GM23338 (cell line): ENCODE data around the gene SLC6A19. TPM values are rescaled to one million over a fixed set of nuclear protein-coding genes. Genes with fewer than 3 reads are reported as not detected.

Experiments
- ATAC-seq: fragments of 200-7000 bp; cut with Tn5 transposase; 3 replicates; pipeline ENCODE4 v1.9.1; 2020
- DNase-seq: peaks from one replicate; pipeline ENCODE4 v3.0.0-alpha.2; 2015; ENCODE audit warnings: low spot score
- H2AFZ ChIP-seq: fragments of 200-600 bp; sonication (generic); 2 replicates; pipeline ENCODE4 v1.8.0; 2016; ENCODE audit warnings: antibody characterized with exemption, mild to moderate bottlenecking, moderate library complexity
- H3F3A ChIP-seq: fragments of 200-600 bp; sonication (generic); replicated peaks from 2 replicates; pipeline ENCODE4 v1.8.0; 2017; ENCODE audit warnings: antibody characterized with exemption, mixed run types, low read depth
- H3K27ac ChIP-seq: fragments of 200-600 bp; sonication (generic); 2 replicates; pipeline ENCODE4 v1.6.1; 2016; ENCODE audit warnings: low read depth
- H3K27me3 ChIP-seq: fragments of 200-600 bp; sonication (generic); 2 replicates; pipeline ENCODE4 v1.8.0; 2016; ENCODE audit warnings: mild to moderate bottlenecking, mixed run types, moderate library complexity; ENCODE audit not compliant: insufficient read depth
- H3K36me3 ChIP-seq: fragments of 200-600 bp; sonication (generic); 2 replicates; pipeline ENCODE4 v1.8.0; 2016; ENCODE audit warnings: mild to moderate bottlenecking; ENCODE audit not compliant: insufficient read depth
- H3K4me1 ChIP-seq: fragments of 200-600 bp; sonication (generic); 2 replicates; pipeline ENCODE4 v1.8.0; 2016; ENCODE audit warnings: mild to moderate bottlenecking, moderate library complexity; ENCODE audit not compliant: insufficient read depth
- H3K4me2 ChIP-seq: fragments of 200-600 bp; sonication (generic); 2 replicates; pipeline ENCODE4 v1.7.1; 2017; ENCODE audit warnings: mixed run types
- H3K4me3 ChIP-seq: fragments of 200-600 bp; sonication (generic); 2 replicates; pipeline ENCODE4 v1.6.1; 2016; ENCODE audit warnings: mixed run types
- H3K79me2 ChIP-seq: fragments of 200-600 bp; sonication (generic); replicated peaks from 2 replicates; pipeline ENCODE4 v1.8.0; 2017; ENCODE audit warnings: mild to moderate bottlenecking; ENCODE audit not compliant: insufficient read depth
- H3K9me2 ChIP-seq: fragments of 200-600 bp; sonication (generic); 2 replicates; pipeline ENCODE4 v1.8.0; 2017; ENCODE audit not compliant: insufficient read depth
- H4K20me1 ChIP-seq: fragments of 200-600 bp; sonication (generic); replicated peaks from 2 replicates; pipeline ENCODE4 v1.8.0; 2017; ENCODE audit warnings: mild to moderate bottlenecking; ENCODE audit not compliant: insufficient read depth
- H3K27ac Mint-ChIP-seq: 2 replicates; pipeline ENCODE4 v1.8.0; 2020; ENCODE audit warnings: inconsistent platforms, mild to moderate bottlenecking, moderate library complexity, mixed read lengths
- H3K27me3 Mint-ChIP-seq: 3 replicates; pipeline ENCODE4 v1.8.0; 2022; ENCODE audit warnings: low read depth, mild to moderate bottlenecking, moderate library complexity, mixed read lengths, inconsistent platforms; ENCODE audit not compliant: insufficient read depth, poor library complexity
- H3K36me3 Mint-ChIP-seq: 3 replicates; pipeline ENCODE4 v1.8.0; 2021; ENCODE audit warnings: low read depth, mild to moderate bottlenecking, inconsistent platforms, moderate library complexity, mixed read lengths
- H3K4me1 Mint-ChIP-seq: 3 replicates; pipeline ENCODE4 v1.8.0; 2020; ENCODE audit warnings: mild to moderate bottlenecking, inconsistent platforms, mixed read lengths
- H3K4me3 Mint-ChIP-seq: 3 replicates; pipeline ENCODE4 v1.8.0; 2021; ENCODE audit warnings: moderate library complexity, mild to moderate bottlenecking, inconsistent platforms, mixed read lengths
- H3K9me3 Mint-ChIP-seq: 3 replicates; pipeline ENCODE4 v1.8.0; 2020; ENCODE audit warnings: moderate library complexity, mild to moderate bottlenecking, inconsistent platforms, mixed read lengths
- EZH2 ChIP-seq: fragments of 200-600 bp; sonication (generic); IDR thresholded peaks from one replicate; pipeline ENCODE4 v1.8.0; 2017; ENCODE audit warnings: antibody characterized with exemption, mild to moderate bottlenecking, low read depth; ENCODE audit not compliant: unreplicated experiment
- EZH2phosphoT487 ChIP-seq: fragments of 200-600 bp; sonication (generic); IDR thresholded peaks from one replicate; pipeline ENCODE4 v1.8.1; 2018; ENCODE audit warnings: antibody characterized with exemption; ENCODE audit not compliant: unreplicated experiment
- JUNB ChIP-seq: IDR thresholded peaks from one replicate; pipeline ENCODE4 v1.6.1; 2016; ENCODE audit warnings: antibody characterized with exemption; ENCODE audit not compliant: unreplicated experiment
- NANOG ChIP-seq: IDR thresholded peaks from 2 replicates; pipeline ENCODE4 v1.6.1; 2016; ENCODE audit warnings: antibody characterized with exemption, borderline replicate concordance
- POLR2AphosphoS5 ChIP-seq: IDR thresholded peaks from 2 replicates; pipeline ENCODE4 v1.6.1; 2016; ENCODE audit warnings: antibody characterized with exemption, low read depth
- STAT1 ChIP-seq: IDR thresholded peaks from one replicate; pipeline ENCODE4 v1.6.1; 2016; ENCODE audit warnings: antibody characterized with exemption; ENCODE audit not compliant: unreplicated experiment
- ZNF114 ChIP-seq: fragments of 250-450 bp; sonication (Bioruptor Pico); IDR thresholded peaks from 2 replicates; pipeline ENCODE4 v1.5.0; 2020; ENCODE audit warnings: mild to moderate bottlenecking, moderate library complexity
- ZNF331 ChIP-seq: fragments of 250-450 bp; sonication (Bioruptor Pico); IDR thresholded peaks from 2 replicates; pipeline ENCODE4 v1.5.0; 2020; ENCODE audit warnings: low read depth, mild to moderate bottlenecking, moderate library complexity
- polyA plus RNA-seq: library from polyadenylated mRNA; unstranded; fragments of >200 nt; fragmentation: Nextera tagmentation; extraction: Ambion mirVana; gene quantifications from 2 replicates; pipeline ENCODE4 v1.2.1, GENCODE V29; 2016
- total RNA-seq: library from RNA; depleted of rRNA; stranded (reverse); fragments of >200 nt; shearing (Covaris generic); gene quantifications from 2 replicates; pipeline ENCODE4 v1.2.3, GENCODE V29; 2014
- TF ChIP-seq, protein P1 (sequence below): fragments of 250-450 bp; sonication (Bioruptor Pico); IDR thresholded peaks from 2 replicates; pipeline ENCODE4 v1.5.0; 2020; ENCODE audit warnings: mild to moderate bottlenecking, moderate library complexity
- TF ChIP-seq, protein P2 (sequence below): IDR thresholded peaks from one replicate; pipeline ENCODE4 v1.6.1; 2018; ENCODE audit warnings: antibody characterized with exemption; ENCODE audit not compliant: unreplicated experiment
- TF ChIP-seq, protein P3 (sequence below): IDR thresholded peaks from 2 replicates; pipeline ENCODE4 v1.6.1; 2016; ENCODE audit warnings: antibody characterized with exemption

The SLC6A19 gene
- total and polyA plus RNA-seq, 2 experiments from 2014 or later: not detected

- TF ChIP-seq, protein P1, sequence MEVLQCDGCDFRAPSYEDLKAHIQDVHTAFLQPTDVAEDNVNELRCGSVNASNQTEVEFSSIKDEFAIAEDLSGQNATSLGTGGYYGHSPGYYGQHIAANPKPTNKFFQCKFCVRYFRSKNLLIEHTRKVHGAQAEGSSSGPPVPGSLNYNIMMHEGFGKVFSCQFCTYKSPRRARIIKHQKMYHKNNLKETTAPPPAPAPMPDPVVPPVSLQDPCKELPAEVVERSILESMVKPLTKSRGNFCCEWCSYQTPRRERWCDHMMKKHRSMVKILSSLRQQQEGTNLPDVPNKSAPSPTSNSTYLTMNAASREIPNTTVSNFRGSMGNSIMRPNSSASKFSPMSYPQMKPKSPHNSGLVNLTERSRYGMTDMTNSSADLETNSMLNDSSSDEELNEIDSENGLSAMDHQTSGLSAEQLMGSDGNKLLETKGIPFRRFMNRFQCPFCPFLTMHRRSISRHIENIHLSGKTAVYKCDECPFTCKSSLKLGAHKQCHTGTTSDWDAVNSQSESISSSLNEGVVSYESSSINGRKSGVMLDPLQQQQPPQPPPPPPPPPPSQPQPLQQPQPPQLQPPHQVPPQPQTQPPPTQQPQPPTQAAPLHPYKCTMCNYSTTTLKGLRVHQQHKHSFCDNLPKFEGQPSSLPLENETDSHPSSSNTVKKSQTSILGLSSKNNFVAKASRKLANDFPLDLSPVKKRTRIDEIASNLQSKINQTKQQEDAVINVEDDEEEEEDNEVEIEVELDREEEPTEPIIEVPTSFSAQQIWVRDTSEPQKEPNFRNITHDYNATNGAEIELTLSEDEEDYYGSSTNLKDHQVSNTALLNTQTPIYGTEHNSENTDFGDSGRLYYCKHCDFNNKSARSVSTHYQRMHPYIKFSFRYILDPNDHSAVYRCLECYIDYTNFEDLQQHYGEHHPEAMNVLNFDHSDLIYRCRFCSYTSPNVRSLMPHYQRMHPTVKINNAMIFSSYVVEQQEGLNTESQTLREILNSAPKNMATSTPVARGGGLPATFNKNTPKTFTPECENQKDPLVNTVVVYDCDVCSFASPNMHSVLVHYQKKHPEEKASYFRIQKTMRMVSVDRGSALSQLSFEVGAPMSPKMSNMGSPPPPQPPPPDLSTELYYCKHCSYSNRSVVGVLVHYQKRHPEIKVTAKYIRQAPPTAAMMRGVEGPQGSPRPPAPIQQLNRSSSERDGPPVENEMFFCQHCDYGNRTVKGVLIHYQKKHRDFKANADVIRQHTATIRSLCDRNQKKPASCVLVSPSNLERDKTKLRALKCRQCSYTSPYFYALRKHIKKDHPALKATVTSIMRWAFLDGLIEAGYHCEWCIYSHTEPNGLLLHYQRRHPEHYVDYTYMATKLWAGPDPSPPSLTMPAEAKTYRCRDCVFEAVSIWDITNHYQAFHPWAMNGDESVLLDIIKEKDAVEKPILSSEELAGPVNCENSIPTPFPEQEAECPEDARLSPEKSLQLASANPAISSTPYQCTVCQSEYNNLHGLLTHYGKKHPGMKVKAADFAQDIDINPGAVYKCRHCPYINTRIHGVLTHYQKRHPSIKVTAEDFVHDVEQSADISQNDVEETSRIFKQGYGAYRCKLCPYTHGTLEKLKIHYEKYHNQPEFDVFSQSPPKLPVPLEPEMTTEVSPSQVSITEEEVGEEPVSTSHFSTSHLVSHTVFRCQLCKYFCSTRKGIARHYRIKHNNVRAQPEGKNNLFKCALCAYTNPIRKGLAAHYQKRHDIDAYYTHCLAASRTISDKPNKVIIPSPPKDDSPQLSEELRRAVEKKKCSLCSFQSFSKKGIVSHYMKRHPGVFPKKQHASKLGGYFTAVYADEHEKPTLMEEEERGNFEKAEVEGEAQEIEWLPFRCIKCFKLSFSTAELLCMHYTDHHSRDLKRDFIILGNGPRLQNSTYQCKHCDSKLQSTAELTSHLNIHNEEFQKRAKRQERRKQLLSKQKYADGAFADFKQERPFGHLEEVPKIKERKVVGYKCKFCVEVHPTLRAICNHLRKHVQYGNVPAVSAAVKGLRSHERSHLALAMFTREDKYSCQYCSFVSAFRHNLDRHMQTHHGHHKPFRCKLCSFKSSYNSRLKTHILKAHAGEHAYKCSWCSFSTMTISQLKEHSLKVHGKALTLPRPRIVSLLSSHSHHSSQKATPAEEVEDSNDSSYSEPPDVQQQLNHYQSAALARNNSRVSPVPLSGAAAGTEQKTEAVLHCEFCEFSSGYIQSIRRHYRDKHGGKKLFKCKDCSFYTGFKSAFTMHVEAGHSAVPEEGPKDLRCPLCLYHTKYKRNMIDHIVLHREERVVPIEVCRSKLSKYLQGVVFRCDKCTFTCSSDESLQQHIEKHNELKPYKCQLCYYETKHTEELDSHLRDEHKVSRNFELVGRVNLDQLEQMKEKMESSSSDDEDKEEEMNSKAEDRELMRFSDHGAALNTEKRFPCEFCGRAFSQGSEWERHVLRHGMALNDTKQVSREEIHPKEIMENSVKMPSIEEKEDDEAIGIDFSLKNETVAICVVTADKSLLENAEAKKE (CRISPR knock-in tag): no peak
- TF ChIP-seq STAT1 (no peak), EZH2phosphoT487 (no peak), POLR2AphosphoS5 (no peak), NANOG (no peak), JUNB (no peak)
- TF ChIP-seq, protein P2, sequence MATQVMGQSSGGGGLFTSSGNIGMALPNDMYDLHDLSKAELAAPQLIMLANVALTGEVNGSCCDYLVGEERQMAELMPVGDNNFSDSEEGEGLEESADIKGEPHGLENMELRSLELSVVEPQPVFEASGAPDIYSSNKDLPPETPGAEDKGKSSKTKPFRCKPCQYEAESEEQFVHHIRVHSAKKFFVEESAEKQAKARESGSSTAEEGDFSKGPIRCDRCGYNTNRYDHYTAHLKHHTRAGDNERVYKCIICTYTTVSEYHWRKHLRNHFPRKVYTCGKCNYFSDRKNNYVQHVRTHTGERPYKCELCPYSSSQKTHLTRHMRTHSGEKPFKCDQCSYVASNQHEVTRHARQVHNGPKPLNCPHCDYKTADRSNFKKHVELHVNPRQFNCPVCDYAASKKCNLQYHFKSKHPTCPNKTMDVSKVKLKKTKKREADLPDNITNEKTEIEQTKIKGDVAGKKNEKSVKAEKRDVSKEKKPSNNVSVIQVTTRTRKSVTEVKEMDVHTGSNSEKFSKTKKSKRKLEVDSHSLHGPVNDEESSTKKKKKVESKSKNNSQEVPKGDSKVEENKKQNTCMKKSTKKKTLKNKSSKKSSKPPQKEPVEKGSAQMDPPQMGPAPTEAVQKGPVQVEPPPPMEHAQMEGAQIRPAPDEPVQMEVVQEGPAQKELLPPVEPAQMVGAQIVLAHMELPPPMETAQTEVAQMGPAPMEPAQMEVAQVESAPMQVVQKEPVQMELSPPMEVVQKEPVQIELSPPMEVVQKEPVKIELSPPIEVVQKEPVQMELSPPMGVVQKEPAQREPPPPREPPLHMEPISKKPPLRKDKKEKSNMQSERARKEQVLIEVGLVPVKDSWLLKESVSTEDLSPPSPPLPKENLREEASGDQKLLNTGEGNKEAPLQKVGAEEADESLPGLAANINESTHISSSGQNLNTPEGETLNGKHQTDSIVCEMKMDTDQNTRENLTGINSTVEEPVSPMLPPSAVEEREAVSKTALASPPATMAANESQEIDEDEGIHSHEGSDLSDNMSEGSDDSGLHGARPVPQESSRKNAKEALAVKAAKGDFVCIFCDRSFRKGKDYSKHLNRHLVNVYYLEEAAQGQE: no peak
Measured at GRCh38 chr5:1223278-1223670, 21.9 kb downstream of the SLC6A19 start (continued).

DNA sequence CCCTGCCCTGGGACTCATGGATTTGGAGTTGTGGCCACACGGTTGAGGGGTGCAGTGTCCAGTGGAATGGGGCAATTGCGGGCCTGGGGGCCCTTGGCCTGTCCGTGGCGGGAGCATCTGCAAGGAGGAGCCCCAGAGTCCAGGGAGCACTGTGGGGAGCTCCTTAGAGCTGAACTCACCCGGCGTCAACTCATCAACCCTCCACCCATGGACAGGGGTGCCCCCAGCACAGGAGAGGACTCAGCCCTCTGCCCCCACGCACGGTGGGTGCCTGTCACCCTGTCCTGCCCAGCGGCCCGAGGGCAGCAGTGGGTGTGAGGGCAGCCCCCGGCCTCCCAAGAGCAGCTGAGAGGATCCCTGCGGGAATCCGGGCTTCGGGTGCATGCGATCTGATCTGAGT, 23.2 kb downstream of the SLC6A19 start:
- H3K27ac Mint-ChIP-seq: no peak overlapping the region
- no peak overlapping the region for H3K4me3 Mint-ChIP-seq
- Histone ChIP-seq H3K36me3 (no peaks in the 10 kb centered on the region), H4K20me1 (no peaks in the 10 kb centered on the region), H3K9me2 (peaks cover 4% of the 10 kb centered on the region; the same call in 1 of the 2 replicates), H3K27me3 (no peaks in the 10 kb centered on the region), H3K4me3 (no peak overlapping the region), H3K79me2 (no peaks in the 10 kb centered on the region), H3K4me2 (no peak overlapping the region), H2AFZ (no peak overlapping the region), H3K27ac (no peak overlapping the region), H3K4me1 (no peaks in the 10 kb centered on the region), H3F3A (peaks cover 10% of the 10 kb centered on the region)
- H3K9me3 Mint-ChIP-seq: no peaks in the 10 kb centered on the region; the same call in 1 of the 3 replicates
- H3K36me3 Mint-ChIP-seq: no peaks in the 10 kb centered on the region
- H3K27me3 Mint-ChIP-seq: peaks cover 13% of the 10 kb centered on the region
- ATAC-seq: no peak
- H3K4me1 Mint-ChIP-seq: peaks cover 15% of the 10 kb centered on the region
- DNase-seq: no peak
- no peak for TF ChIP-seq NANOG
- no peak for TF ChIP-seq ZNF114
- TF ChIP-seq EZH2: no peak
- TF ChIP-seq, protein P3, sequence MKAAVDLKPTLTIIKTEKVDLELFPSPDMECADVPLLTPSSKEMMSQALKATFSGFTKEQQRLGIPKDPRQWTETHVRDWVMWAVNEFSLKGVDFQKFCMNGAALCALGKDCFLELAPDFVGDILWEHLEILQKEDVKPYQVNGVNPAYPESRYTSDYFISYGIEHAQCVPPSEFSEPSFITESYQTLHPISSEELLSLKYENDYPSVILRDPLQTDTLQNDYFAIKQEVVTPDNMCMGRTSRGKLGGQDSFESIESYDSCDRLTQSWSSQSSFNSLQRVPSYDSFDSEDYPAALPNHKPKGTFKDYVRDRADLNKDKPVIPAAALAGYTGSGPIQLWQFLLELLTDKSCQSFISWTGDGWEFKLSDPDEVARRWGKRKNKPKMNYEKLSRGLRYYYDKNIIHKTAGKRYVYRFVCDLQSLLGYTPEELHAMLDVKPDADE: no peak
- TF ChIP-seq, protein P2: no peak
- no peak for TF ChIP-seq EZH2phosphoT487
- no peak for TF ChIP-seq ZNF331 (CRISPR knock-in tag)
